ENCODE results near the gene TANGO2.

Gene TANGO2

GRCh38 chr22:20085651-20086050 is 64.7 kb downstream of the TANGO2 start:
- H3K4me1 ChIP-seq (ENCODE audit: insufficient read depth, low read length), result peaks cover 14% of the 10 kb centered on the region; the same call in 1 of the 2 replicates
- no peak overlapping the region for H3K9ac ChIP-seq (ENCODE audit: low read depth, low read length)
- H3K36me3 ChIP-seq (ENCODE audit: insufficient read depth, low read length), result peaks cover 46% of the 10 kb centered on the region
- H3K9me3 ChIP-seq (ENCODE audit: control insufficient read depth, insufficient read depth, low read length), result no peaks in the 10 kb centered on the region

GRCh38 chr22:20086101-20086599 is 65.2 kb downstream of the TANGO2 start:
- H3K4me1 ChIP-seq (ENCODE audit: insufficient read depth, low read length), result peaks cover 14% of the 10 kb centered on the region; the same call in 1 of the 2 replicates
- H3K9me3 ChIP-seq (ENCODE audit: control insufficient read depth, insufficient read depth, low read length), result no peaks in the 10 kb centered on the region
- no peak overlapping the region for H3K9ac ChIP-seq (ENCODE audit: low read depth, low read length)
- peaks cover 51% of the 10 kb centered on the region for H3K36me3 ChIP-seq (ENCODE audit: insufficient read depth, low read length)

- Histone ChIP-seq H3K36me3 (ENCODE audit: insufficient read depth, low read length) (peaks cover 55% of the 10 kb centered on the region), H3K9ac (ENCODE audit: low read depth, low read length) (no peak overlapping the region), H3K4me1 (ENCODE audit: insufficient read depth, low read length) (peaks cover 8% of the 10 kb centered on the region; the same call in 1 of the 2 replicates), H3K9me3 (ENCODE audit: control insufficient read depth, insufficient read depth, low read length) (no peaks in the 10 kb centered on the region)
These were observed 65.9 kb downstream of the TANGO2 start for GRCh38 chr22:20086763-20087162.

DNA sequence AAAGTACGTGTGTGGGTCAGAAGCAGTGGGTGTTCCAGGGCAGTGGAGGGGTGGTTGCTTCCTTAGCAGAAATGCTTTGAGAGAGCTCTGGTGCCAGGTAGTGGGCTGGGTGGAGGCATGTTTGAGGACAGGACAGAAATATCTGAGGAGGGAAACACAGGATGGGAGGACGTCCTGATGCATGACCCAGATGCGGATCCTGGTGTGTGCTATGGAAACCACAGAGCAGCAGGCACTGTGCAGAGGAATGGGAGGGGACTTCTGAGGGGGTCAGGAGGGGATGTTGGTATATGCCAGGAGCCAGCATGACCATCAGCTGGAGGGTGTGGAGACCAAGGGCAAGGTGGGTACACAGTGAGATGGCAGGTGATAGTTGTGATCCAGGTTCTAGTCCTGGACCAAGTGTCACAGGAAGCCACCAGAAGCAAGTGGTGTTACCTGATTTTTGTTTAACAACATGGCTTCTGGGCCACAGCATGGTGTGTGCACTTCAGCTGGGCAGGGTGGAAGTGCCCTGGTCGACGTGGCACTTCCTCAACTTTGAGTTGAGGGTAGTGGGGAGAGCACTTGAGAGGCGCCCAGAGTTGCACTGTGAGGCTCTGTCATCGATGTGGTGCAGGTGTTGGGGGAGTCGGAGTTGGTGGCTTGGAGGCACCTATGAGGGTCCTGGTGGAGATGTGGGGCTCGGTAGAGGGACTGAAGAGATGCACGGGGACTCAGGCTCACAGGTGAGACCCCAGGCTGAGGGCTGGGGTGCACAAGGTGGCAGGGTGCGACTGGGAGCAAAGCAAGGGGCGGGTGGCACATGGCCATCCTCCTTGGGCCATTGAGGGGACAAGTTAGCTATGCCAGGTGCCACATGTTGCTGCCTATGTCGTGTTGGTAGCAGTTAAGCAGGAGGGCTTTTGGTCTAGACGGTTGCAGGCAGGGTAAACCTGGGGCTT is 66.7 kb downstream of the TANGO2 start:
- Histone ChIP-seq H3K4me1 (ENCODE audit: insufficient read depth, low read length) (0 out of 2 replicates have a peak, but pooled peaks cover 8% of the 10 kb centered on the region), H3K9me3 (ENCODE audit: control insufficient read depth, insufficient read depth, low read length) (no peaks in the 10 kb centered on the region), H3K36me3 (ENCODE audit: insufficient read depth, low read length) (peaks cover 62% of the 10 kb centered on the region), H3K9ac (ENCODE audit: low read depth, low read length) (no peak overlapping the region)

DNA sequence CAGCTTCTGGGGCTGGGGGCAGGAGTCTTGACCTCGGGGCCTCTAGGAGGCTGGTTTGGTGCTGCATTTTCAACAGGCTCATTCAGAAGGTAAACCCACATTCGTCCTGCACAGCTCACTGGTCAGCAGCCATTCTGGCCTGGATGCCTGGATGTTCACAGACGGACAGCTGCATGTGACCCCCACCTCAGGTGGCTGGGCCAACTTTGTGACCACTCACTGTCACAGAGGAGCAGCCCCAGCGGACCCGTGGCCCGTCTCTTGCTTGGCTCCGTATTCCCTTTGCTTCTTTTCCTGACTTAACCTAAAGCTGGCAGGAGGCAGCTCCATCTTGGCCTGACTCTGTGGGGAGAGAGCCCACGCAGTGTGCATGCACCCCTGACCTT is 67.3 kb downstream of the TANGO2 start:
- H3K36me3 ChIP-seq (ENCODE audit: insufficient read depth, low read length), result peaks cover 63% of the 10 kb centered on the region

GRCh38 chr22:20089226-20089976 is 68.5 kb downstream of the TANGO2 start:
- Histone ChIP-seq H3K4me1 (ENCODE audit: insufficient read depth, low read length) (no peaks in the 10 kb centered on the region), H3K9me3 (ENCODE audit: control insufficient read depth, insufficient read depth, low read length) (no peaks in the 10 kb centered on the region), H3K9ac (ENCODE audit: low read depth, low read length) (no peak overlapping the region), H3K36me3 (ENCODE audit: insufficient read depth, low read length) (peaks cover 71% of the 10 kb centered on the region)

More for the DNA sequence above, 67.3 kb downstream of the TANGO2 start:
- Histone ChIP-seq H3K4me1 (ENCODE audit: insufficient read depth, low read length) (0 out of 2 replicates have a peak, but pooled peaks cover 3% of the 10 kb centered on the region), H3K9ac (ENCODE audit: low read depth, low read length) (no peak overlapping the region), H3K9me3 (ENCODE audit: control insufficient read depth, insufficient read depth, low read length) (no peaks in the 10 kb centered on the region)

- Histone ChIP-seq H3K36me3 (ENCODE audit: insufficient read depth, low read length) (peaks cover 76% of the 10 kb centered on the region), H3K4me1 (ENCODE audit: insufficient read depth, low read length) (no peaks in the 10 kb centered on the region), H3K9me3 (ENCODE audit: control insufficient read depth, insufficient read depth, low read length) (no peaks in the 10 kb centered on the region), H3K9ac (ENCODE audit: low read depth, low read length) (no peak overlapping the region)
These were observed 69.2 kb downstream of the TANGO2 start for GRCh38 chr22:20089977-20090729.

- peaks cover 80% of the 10 kb centered on the region for H3K36me3 ChIP-seq (ENCODE audit: insufficient read depth, low read length)
These were observed 69.9 kb downstream of the TANGO2 start for GRCh38 chr22:20090730-20091240.

GRCh38 chr22:20091690-20092476 is 71.0 kb downstream of the TANGO2 start:
- Histone ChIP-seq H3K36me3 (ENCODE audit: insufficient read depth, low read length) (peaks cover 78% of the 10 kb centered on the region), H3K9me3 (ENCODE audit: control insufficient read depth, insufficient read depth, low read length) (0 out of 2 replicates have a peak, but pooled peaks cover 4% of the 10 kb centered on the region), H3K9ac (ENCODE audit: low read depth, low read length) (no peak overlapping the region), H3K4me1 (ENCODE audit: insufficient read depth, low read length) (no peaks in the 10 kb centered on the region)

More at GRCh38 chr22:20090730-20091240, 69.9 kb downstream of the TANGO2 start:
- no peaks in the 10 kb centered on the region for H3K9me3 ChIP-seq (ENCODE audit: control insufficient read depth, insufficient read depth, low read length)
- no peak overlapping the region for H3K9ac ChIP-seq (ENCODE audit: low read depth, low read length)
- no peaks in the 10 kb centered on the region for H3K4me1 ChIP-seq (ENCODE audit: insufficient read depth, low read length)

GRCh38 chr22:20092477-20092854 is 71.6 kb downstream of the TANGO2 start:
- H3K36me3 ChIP-seq (ENCODE audit: insufficient read depth, low read length), result peaks cover 74% of the 10 kb centered on the region
- 0 out of 2 replicates have a peak, but pooled peaks cover 4% of the 10 kb centered on the region for H3K9me3 ChIP-seq (ENCODE audit: control insufficient read depth, insufficient read depth, low read length)
- no peaks in the 10 kb centered on the region for H3K4me1 ChIP-seq (ENCODE audit: insufficient read depth, low read length)
- H3K9ac ChIP-seq (ENCODE audit: low read depth, low read length), result no peak overlapping the region

DNA sequence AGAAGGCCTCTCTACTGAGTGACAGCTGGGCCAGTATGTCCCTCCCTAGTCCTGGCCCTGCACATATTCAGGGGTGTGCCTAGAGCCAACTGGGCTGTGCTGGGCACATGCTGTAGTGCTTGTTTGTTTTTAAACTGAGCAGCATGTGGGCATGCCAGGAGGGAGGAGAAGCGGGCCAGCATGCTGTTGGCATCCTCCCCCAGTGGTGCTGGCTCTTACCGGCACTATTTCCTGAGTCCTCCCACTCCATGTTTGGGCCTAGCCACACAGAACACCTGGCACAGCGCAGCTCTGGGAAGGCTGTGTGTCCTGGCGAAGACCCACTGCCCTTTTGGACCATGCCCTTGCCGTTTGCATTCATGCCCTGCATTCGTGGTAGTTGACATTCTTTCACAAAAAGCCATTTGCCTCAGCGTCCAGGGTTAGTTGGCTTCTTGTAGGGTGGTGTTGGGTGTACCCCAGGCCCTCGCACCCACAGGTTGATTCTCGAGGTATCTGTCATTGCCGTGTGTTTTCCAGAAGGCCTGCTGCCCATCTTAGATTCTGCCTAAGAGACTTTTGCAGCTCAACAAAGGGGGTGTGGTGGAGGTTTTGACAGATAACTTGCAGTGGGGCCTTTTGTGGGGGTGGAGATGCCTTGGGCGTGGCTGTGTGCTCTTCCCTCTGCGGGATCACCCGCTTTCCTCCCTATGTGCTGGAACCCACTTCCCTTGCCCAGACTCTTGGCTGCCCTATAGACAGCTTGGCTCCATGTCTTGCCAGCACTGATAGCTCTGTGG is 72.7 kb downstream of the TANGO2 start:
- Histone ChIP-seq H3K36me3 (ENCODE audit: insufficient read depth, low read length) (peaks cover 72% of the 10 kb centered on the region), H3K9me3 (ENCODE audit: control insufficient read depth, insufficient read depth, low read length) (0 out of 2 replicates have a peak, but pooled peaks cover 4% of the 10 kb centered on the region), H3K9ac (ENCODE audit: low read depth, low read length) (no peak overlapping the region), H3K4me1 (ENCODE audit: insufficient read depth, low read length) (no peaks in the 10 kb centered on the region)

DNA sequence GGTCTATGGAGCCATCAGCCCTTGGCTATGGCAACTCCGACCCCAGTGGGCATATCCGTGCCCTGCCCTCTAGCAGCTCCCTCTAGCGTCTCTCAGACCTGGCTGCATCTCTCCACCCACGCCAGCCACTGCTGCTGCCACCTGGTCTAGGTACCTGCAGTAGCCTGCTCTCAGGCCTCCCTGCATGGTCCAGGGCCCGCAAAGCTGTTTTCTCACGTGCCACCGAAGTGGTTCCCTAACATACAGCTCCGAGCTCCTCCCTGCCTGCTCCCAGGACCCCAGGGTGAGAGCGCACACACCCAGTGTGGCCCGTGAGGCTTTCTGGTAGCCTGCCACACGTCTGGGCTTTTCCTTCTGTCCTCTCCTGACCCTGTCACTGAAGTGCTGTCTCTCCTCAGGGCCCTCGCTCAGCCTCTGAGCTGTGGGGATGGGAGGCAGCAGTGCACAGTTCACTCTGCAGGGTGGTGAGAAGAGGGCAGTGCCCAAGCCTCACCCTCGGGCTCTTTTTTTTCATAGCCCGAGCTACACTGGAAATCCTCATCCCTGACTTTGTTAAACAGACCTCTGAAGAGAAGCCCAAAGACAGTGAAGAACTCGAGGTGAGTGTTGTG is 73.4 kb downstream of the TANGO2 start:
- H3K9me3 ChIP-seq (ENCODE audit: control insufficient read depth, insufficient read depth, low read length), result 0 out of 2 replicates have a peak, but pooled peaks cover 4% of the 10 kb centered on the region
- no peak overlapping the region for H3K9ac ChIP-seq (ENCODE audit: low read depth, low read length)
- H3K36me3 ChIP-seq (ENCODE audit: insufficient read depth, low read length), result peaks cover 72% of the 10 kb centered on the region
- no peaks in the 10 kb centered on the region for H3K4me1 ChIP-seq (ENCODE audit: insufficient read depth, low read length)
